A204.1 (cell line): ENCODE measurements around the gene TSPAN18.

Experiments
- FAIRE-seq: peaks from 2 replicates; lab custom pipeline; 2012; peaks lifted over from hg19 to GRCh38; lab: Jason Lieb, UNC

Gene TSPAN18

DNA sequence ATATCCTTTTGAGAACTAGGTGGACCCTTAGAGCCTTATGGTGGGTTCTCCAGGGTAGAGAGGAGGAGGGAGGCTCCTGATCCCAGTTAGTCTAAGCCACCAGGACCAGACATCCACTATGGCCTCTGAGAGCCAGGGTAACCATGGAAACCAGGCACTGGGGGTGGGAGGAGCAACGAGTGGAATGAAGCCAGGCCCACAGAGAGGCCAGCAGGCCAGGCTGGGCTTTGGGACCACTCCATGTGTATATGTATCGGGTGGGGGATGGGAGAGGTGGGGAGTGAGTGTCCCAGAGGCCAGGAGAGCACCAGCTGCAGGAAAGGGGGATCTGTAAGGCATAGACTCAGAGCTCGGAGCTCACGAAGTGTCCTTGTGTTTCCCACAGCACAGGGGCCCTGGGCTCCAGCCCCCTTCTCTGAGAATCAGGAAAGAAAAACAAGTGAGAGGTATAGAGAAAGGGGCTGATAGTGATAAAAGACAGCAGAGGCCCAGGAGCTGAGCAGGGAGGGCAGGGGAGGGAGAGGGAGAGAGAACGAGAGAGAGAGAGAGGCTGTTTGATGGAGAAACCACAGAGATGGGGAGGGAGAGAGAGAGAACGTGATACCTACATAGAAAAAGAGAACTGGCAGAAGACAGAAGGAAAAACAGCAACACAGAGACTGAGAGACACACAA lies 15.5 kb upstream of the TSPAN18 start:
- no peak for FAIRE-seq

DNA sequence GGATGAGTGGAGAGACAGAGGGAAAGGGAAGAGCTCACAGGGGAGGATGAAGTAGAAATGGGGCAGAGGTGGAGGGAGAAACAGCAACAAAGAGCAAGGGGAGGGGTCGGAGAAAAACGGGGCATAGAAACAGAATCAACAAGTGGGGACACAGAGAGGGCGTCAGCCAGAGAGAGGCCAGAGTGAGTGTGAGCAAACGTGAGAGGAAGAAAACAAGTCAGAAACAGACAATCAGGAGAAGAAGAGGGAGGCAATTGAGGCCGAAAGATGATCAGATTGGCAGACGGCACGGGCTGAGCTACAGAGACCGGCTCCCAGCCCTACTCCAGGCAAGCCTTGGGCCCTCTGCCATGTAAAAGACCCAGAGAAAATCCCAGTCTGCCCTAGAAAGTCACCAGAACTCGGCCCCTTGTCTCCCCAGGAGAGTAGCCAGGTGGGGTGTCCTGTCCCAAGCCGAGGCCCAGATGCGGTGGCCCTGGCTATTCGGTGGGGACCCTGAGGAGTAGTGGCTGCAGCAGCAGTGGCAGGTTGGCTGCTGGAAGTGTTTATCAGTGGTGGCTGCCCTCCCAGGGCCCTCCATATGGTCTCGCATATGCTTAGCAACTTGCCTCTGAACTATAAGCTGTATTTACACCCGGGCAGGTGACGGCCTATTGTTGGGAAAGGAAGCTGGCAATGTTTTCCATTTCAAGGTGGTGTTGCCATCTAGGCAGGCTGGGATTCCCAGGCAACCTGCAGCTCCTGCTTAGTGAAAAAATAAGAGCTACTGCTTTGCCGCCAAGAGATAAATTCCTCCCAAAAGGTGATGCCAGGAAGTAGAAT lies 14.8 kb upstream of the TSPAN18 start:
- FAIRE-seq, result no peak

DNA sequence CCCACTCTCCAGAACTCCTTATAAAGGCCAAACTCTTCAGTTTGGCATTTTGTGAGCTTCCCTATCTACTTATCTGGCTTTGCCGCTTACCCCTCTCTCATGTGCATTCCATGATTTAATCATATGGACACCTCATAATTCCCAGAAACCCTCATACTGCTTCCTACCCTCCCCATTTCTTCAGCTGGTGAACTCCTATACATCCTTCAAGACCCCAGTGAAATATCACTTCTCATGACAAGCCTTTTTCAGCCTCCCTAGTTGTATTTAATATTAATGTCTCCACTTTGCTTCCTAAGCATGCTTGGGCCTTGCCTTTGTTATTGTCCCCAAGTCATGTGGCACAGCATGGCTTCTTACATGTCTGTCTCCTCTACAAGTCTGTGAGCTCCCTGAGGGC lies 13.7 kb upstream of the TSPAN18 start:
- no peak for FAIRE-seq

DNA sequence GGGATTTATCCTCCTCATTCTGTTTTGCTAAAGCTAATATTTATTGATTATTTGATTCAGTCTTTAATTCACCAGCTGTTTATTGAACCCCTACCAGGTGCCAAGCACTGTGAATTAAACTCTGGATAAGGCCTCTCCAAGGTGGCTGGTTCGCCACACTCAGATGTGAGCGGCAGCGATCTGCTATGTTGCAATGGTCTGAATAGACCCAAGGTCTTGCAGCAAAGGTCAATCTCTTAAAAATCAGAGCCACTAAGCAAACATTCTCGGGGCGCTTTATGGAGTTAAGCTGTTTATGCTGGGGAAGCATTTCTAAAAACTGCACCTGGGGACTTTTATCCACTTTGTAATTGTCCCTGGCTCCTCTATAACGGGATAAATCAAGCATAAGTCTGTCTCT lies 10.5 kb upstream of the TSPAN18 start:
- FAIRE-seq, result no peak

DNA sequence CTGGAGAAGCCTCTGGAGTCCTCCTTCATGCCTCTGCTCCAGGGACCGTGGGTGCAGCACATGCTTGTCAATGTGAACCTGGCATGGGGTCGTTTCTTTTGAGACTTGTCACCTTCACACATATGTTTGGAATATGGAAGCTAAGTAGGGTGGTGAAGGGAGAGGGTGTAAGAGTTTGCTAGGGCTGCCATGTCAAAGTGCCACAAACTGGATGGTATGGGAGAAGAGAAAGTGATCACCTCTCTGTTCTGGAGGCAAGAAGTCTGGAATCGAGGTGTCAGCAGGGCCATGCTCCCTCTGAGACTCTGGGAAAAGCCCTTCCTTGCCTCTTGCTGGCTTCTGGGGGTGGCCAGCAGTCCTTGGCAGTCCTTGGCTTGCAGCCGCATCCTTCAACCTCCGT lies 8.7 kb upstream of the TSPAN18 start:
- FAIRE-seq, result no peak

DNA sequence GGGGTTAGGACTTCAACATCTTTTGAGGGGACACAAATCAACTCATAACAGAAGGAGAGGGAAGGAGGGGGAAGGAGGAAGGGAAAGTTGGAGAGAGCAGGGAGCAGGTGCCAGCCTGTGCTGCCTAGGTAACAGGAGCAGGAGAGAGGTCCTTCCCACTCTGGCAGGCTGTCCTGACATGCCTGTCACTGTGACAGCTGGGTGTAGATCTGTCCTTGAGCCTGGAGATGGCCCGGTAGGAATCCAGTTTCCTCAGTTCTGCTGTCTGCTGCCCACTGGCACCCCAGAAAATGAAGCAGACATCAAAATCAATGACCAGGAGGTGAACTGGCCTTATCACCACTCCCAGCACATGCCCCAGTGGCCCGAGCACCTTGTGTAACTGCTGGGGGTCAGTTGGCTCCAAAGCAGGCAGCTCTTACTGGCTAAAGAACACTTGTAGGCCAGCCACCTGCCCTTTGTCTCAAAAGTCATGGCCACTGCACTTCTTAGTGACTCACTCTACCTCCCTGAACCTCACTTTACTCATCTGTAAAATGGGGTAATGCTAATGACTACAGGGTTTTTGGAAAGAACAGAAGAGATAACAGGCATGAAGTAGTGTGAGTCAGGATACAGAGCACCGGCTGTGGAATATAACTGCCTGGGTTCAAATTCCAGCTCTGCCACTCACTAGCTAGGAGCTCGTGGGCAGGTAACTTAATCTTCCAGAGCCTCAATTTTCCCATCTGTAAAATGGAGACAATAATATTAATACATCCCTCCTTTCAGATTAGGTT lies 8.0 kb upstream of the TSPAN18 start:
- no peak for FAIRE-seq

DNA sequence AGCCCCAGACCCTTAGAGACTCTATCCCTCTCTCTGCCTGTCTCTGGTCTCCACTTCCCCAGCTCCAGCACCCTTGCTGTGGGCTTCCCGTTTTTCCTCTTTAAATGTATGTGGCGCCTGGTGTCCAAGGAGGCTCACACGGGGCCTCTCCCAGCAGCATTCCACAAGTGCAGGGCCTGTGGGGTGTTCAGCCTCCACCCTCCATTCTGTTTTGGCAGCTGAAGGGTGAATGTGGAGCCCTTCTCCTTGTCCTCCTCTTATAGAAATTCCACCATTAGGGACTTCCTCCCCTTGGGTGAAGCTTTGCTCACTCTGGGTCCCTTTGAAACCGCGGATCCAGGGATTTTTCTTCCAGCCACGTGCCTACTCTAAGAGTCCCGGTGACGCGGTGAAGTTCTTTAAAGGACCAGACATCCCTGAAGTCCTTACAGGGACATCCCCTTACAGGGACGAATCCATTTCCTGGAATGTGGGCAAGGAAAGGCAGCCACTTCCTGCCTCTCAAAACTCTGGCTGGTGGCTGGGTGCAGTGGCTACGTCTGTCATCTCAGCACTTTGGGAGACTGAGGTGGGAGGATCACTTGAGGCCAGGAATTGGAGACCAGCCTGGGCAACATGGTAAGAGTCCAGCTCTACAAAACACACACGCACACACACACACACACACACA lies 1.6 kb upstream of the TSPAN18 start:
- FAIRE-seq, result no peak

DNA sequence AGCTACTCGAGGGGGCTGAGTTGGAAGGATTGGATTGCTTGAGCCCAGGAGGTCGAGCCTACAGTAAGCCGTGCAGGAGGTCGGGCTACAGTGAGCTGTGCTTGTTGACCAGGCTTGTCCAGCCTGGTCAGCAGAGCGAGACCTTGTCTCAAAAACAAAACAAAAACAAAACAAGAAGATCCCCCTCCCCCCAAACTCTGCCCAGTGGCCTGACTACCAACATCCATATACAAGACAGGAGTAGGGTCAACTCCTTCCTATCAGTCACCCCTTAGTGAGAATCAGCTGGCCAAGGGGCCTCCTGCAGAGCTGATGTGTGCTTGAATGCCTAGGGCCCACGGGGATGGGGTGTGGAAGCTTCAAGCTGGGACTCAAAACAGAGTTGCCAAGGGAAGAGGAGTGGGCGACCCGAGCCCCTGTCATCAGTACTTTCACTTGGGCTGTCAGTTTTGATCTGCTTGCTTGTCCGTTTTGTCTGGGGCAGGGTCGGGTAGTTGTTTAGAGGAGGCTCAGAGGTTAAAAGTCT lies 942 bp upstream of the TSPAN18 start:
- no peak for FAIRE-seq

DNA sequence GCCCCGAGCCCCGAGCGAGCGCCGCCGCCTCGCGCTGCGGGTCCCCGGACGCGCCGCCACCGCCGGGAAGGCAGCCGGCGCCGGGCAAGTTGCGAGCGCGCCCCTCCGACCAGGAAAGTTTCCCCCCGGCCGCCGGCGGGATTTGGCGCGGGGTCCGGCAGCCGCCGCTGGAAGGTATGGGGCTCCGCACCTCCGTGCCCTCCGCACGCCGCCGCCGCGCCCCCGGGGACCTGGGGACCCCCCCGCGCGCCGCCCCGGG lies 281 bp downstream of the TSPAN18 start:
- no peak for FAIRE-seq

DNA sequence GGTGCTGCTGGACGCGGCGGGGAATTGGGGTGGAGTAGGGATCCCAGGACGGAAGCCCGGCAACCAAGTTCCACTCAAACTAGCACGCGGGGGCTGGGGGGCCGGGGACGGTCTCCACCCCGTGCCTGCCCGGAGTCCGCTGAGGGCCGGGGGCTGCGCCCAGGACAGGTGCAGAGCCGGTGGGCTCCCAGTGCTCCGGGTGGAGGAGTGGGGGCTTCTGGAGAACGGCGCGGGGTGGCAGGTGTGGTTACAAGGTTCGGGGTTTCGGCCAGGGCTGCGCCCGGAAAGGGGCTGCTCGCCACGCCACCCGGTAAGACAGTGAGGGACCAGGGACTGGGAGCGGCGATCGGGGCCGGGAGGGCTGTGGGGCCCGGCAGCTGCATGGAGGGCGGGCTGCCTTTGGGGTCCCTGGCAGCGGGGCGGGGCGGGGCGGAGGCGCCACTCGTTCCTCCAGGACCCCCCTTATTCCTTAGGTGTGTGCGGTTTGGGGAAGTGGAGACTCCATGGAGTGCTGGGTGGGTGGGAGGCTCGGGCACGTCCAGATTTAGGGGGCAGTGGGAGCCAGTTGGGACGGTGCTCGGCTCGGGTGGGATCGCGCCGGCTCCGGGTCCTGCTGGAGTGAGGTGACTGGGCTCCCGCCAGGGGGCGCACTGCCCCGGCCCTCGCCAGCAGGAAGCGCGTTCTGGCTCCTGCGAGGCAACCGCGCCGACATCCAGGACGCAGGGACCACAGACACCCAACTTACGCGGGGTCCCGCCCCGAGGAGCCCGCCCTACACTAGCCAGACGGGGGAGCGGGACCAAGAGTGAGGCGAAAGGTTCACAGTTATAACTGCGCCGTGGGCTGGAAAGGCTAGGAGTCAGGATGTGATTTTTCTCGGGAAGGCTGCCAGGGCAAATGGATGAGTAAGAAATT lies 868 bp downstream of the TSPAN18 start:
- no peak for FAIRE-seq

DNA sequence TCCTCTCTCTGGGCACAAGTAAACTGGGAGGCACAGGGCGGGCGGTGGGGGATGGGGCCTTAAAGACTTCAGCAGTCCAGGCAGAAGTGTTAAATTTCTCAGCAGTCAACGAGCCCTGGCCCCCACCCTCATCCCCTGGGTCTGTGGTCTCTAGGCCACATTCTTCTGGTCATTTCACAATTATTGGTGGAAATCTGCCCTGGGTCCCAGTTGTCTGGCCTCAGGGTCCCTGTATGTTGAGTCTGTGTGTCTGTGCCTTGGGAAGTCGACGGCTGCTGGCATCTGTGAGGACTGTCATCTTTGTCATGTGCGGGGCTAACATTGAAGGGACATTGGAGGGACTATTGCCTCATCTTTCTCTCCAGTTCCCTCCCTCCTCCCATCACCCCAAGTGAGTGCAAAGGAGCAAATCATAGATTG lies 1.7 kb downstream of the TSPAN18 start:
- FAIRE-seq, result no peak

DNA sequence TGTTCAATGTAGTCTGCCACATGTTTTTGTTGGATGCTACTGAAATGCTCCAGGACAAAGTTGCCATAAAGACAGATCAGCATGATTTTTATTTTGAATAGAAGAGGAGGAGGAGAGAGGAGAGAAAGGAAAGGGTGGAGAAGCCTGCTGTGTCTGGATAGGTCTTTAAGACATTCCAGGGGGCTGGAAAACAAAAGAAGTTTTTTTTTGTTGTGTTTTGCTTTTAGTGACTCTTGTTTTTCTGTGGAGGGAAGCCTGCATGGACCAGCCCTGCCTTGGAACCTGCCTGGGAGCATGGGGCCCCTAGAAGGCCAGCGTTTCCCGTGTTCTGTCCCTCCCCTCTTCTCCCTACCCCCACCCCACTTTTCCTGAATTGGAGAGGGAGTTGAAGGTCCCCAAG lies 2.3 kb downstream of the TSPAN18 start:
- FAIRE-seq, result no peak

DNA sequence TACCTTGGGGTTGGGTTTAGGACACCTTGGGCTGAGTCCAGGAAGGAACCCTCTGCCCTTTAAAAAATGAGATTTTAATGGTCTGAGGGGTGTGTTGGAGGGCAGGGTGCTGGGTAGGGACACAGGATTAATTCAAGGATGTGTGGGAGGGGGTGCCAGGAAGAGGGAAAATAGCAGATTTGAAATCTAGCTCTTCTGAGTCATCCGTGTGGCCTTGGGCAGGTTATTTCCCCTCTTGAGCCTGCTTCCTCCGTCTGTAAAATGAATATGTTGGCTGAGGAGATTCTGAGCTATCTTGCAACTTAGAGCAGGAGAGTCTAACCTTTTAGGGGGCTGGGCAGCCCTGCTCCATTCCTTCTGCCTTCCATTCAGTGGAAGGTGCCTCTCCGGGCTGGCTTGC lies 3.0 kb downstream of the TSPAN18 start:
- FAIRE-seq, result no peak

DNA sequence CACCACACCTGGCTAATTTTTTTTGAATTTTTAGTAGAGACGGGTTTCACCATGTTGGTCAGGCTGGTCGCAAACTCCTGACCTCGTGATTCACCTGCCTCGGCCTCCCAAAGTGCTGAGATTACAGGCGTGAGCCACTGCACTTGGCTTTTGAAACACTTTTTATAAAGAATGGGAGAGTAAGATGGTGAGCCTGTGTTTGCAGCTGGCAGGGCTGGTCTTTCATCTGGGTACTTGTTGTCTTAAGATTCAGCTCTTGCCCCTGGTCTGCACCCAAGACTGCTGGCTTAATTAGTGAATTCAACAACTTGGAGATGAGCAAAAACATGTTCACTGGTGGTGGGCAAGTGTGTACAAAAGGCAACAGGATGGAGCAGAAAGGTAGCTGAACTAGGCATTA lies 4.0 kb downstream of the TSPAN18 start:
- no peak for FAIRE-seq

DNA sequence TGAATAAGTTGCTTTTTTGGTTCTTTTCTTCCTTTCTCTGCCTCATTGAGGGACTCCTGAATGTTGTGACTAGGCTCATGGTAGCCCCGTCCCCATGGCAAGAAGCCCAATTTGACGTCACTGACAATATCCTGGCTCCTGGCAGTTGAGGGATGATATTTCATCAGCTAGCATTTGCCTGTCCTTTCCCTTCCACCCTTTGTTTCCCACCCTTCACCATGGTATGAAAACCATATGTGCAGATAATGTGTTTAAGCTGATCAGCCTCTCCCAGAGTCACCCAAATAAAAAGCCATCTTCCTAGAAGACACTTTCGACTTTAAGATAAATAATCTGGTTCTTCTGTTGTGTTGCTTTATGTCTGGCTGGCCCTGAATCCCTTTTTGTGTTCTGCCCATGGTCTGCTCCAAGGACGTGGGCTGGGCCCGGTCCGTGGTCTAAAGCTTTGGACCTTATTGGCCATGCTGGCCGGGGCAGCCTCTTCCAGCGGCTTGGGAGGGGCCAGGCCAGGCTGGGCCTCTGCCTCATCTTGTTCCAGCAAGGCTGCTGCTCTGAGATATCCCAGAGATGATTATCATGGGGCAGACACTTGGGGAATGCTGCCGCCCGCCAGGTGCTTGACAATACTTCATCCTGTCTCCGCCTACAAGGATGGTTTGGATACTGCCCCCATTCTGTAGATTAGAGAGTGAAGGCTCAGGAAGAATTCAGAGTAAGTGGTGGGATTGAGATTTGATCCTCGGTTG lies 5.1 kb downstream of the TSPAN18 start:
- FAIRE-seq, result no peak

DNA sequence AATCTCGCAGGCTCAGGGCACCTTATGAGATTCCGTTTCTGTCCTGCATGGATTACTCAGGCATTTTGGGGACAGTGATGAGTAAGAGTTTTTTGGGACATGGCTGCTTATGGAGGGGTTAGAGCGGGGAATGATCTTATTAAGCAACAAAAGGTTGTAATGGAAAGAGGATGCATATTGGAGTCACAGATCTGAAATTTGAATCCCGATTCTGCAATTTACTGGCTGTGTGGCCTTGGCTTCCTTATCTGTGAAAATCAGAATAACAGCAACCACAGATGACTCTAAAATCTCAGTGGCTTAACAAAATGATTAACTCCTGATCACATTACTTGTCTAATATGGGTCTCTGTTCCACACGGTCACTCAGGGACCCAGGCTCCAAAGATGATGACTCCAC lies 5.8 kb downstream of the TSPAN18 start:
- FAIRE-seq, result no peak

DNA sequence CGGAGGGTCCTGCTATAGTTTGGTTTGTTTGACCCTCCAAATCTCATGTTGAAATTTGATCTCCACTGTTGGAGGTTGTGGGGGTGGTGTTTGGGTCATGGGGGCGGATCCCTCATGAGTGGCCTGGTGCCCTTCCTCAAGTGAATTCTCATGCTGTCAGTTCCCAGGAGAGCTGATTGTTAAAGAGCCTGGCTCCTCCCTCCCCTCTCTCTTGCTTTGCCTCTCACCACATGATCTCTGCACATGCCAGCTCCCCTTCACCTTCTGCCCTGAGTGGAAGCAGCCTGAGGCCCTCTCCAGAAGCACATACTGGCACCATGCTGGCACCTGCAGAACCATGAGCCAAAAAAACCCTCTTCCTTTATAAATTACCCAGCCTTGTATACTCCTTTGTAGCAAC lies 7.1 kb downstream of the TSPAN18 start:
- no peak for FAIRE-seq

DNA sequence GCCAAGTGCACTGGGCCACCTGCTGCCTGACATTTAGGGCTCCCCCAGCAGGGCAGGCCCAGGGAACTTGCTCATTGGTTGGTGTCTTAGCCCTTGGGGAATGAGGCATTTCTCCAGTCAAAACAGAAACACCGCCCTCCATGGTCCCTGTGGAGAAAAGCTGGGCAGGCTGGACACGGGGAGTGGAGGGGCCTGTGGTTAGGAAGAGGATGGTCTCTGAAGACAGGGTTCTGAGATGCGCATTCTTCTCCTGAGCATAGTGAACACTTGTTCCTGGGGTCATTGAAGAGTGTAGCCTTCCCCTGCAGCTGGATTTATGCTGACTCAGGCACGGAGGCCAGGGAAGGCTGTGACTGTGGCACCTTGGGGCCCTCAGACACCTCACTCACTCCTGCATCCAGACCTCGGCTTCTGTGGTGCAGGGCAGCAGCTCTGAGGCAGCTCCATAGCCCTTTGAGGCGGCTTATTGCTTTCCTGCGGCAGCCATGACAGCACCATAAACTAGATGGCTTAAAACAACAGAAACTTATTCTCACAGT lies 8.2 kb downstream of the TSPAN18 start:
- no peak for FAIRE-seq

DNA sequence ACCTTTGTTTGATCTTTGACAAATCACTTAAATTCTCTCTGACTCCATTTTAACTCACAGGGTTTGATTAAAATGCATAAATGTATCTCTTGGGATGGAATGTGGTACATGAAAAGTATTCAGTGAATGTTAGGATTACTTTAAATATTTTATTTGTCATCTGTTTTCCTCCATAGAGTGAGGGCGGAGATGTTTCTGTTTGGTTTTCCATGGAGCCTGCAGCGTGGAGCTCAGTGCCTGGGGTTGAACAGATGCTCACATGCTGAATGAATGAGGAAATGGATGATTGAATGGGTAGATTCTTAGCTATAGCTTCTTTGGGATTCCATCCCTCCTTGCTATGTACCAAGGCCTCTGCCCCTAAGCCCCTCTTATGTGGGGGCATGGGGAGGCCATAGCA lies 10.0 kb downstream of the TSPAN18 start:
- no peak for FAIRE-seq

DNA sequence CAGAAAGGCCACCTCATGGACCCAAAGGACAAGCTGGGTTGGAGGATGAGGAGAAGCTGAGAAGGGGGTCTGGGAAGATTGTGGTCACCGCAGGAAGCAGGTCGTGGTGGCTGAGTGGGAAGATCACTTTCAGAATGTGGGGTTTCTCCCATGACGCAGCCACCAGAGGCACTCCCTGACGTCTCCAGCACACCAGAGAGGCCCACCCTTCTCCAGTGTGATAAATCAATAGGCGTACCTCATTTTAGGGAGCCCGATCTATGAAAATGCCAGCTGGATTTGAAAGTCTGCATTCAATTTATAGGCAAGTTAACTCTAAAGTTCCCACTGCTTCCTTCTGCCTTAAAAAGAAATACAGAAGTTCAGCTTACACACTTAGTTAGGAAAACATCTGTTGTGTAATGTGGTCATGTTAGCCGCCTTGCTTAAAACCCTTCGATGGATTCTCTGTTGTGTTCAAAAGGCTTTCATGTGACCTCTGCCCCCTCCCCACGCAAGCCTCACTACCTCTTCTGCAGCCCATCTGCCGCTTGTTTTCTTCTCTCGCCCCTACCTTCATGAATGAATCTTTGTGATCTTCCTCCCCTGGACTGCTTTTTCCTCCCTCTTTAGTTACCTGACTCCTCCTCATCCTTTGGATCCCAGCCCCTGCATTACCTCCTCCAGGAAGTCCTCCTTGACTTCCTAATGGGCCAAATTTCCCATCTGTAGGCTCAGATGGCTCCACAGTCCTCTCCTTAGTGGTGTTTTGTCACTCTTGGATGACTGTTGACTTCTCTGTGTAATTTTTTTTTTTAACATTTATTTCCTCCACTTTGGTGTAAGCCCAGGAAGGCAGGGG lies 10.7 kb downstream of the TSPAN18 start:
- no peak for FAIRE-seq
